ENCODE measurements around the gene RPH3AL.
"Not testable (repeated sequence)": the region's sequence is repeated elsewhere in the genome, so short reads cannot be mapped to it uniquely, and the experiment has no call there.

RPH3AL gene

GRCh38 chr17:204427-205147 is 148.0 kb downstream of the RPH3AL start:
- H3K4me2 ChIP-seq (ENCODE audit: low read length), result no peak overlapping the region
- no peak overlapping the region for H2BK120ac ChIP-seq (ENCODE audit: insufficient read depth, low read length, poor library complexity)
- H3K4me1 ChIP-seq (ENCODE audit: control insufficient read depth in 1 of 2, insufficient read depth in 2 of 2, low read length in 2 of 2), result no peaks in the 10 kb centered on the region
- H3K9me3 ChIP-seq (ENCODE audit: insufficient read depth, low read depth, low read length), result peaks cover 15% of the 10 kb centered on the region
- H3K27ac ChIP-seq (ENCODE audit: low read depth, low read length), result no peak overlapping the region
- H3K18ac ChIP-seq (ENCODE audit: low read length), result no peak overlapping the region
- no peak overlapping the region for H3K4ac ChIP-seq (ENCODE audit: low read depth, low read length)
- H2BK5ac ChIP-seq (ENCODE audit: low read depth, low read length, poor library complexity), result no peak overlapping the region
- no peak for DNase-seq
- no peak overlapping the region for H4K12ac ChIP-seq (ENCODE audit: low read depth, low read length)
- H3K79me1 ChIP-seq (ENCODE audit: low read length), result no peaks in the 10 kb centered on the region
- H3K27me3 ChIP-seq (ENCODE audit: insufficient read depth, low read length), result peaks cover 4% of the 10 kb centered on the region
- no peak overlapping the region for H2BK12ac ChIP-seq (ENCODE audit: low read length)
- H3K14ac ChIP-seq (ENCODE audit: low read length), result no peak overlapping the region
- H4K8ac ChIP-seq (ENCODE audit: low read depth, low read length), result no peak overlapping the region
- no peak overlapping the region for H4K91ac ChIP-seq (ENCODE audit: low read depth, low read length)
- 100% methylated on average over 2 of the region's 11 CpGs for whole genome bisulfite sequencing (ENCODE audit: extremely low coverage, insufficient coverage, insufficient read length)
- no peaks in the 10 kb centered on the region for H3K79me2 ChIP-seq (ENCODE audit: control insufficient read depth, insufficient read depth, low read length, poor library complexity)
- H2AK5ac ChIP-seq (ENCODE audit: low read length), result no peak overlapping the region
- H3K9ac ChIP-seq (ENCODE audit: low read length), result no peak overlapping the region
- no peak overlapping the region for H3K4me3 ChIP-seq (ENCODE audit: low read depth, low read length)
- H3K23ac ChIP-seq (ENCODE audit: low read length), result no peak overlapping the region
- no peaks in the 10 kb centered on the region for H3K36me3 ChIP-seq (ENCODE audit: control insufficient read depth in 1 of 2, insufficient read depth in 2 of 2, low read length in 2 of 2)
- H2AFZ ChIP-seq (ENCODE audit: insufficient read depth, low read length, poor library complexity), result no peak overlapping the region

- H2AK5ac ChIP-seq (ENCODE audit: low read length), result no peak overlapping the region
- H3K27ac ChIP-seq (ENCODE audit: low read depth, low read length), result no peak overlapping the region
- no peak overlapping the region for H3K18ac ChIP-seq (ENCODE audit: low read length)
- no peak overlapping the region for H2AFZ ChIP-seq (ENCODE audit: insufficient read depth, low read length, poor library complexity)
- H4K12ac ChIP-seq (ENCODE audit: low read depth, low read length), result no peak overlapping the region
- H2BK12ac ChIP-seq (ENCODE audit: low read length), result no peak overlapping the region
- no peak overlapping the region for H4K8ac ChIP-seq (ENCODE audit: low read depth, low read length)
- no peak overlapping the region for H2BK5ac ChIP-seq (ENCODE audit: low read depth, low read length, poor library complexity)
- H3K79me1 ChIP-seq (ENCODE audit: low read length), result no peaks in the 10 kb centered on the region
- no peaks in the 10 kb centered on the region for H3K36me3 ChIP-seq (ENCODE audit: control insufficient read depth in 1 of 2, insufficient read depth in 2 of 2, low read length in 2 of 2)
- no peak overlapping the region for H3K14ac ChIP-seq (ENCODE audit: low read length)
- peaks cover 4% of the 10 kb centered on the region for H3K27me3 ChIP-seq (ENCODE audit: insufficient read depth, low read length)
- H3K9me3 ChIP-seq (ENCODE audit: insufficient read depth, low read depth, low read length), result peaks cover 13% of the 10 kb centered on the region
- no peak overlapping the region for H3K9ac ChIP-seq (ENCODE audit: low read length)
- no CpG with 5 or more reads among the region's 23 CpGs for WGBS (ENCODE audit: extremely low coverage, insufficient coverage, insufficient read length)
- no peak overlapping the region for H3K4me2 ChIP-seq (ENCODE audit: low read length)
- no peak overlapping the region for H3K23ac ChIP-seq (ENCODE audit: low read length)
- no peak overlapping the region for H2BK120ac ChIP-seq (ENCODE audit: insufficient read depth, low read length, poor library complexity)
- no peak overlapping the region for H3K4me3 ChIP-seq (ENCODE audit: low read depth, low read length)
- no peak for DNase-seq
- H3K4me1 ChIP-seq (ENCODE audit: control insufficient read depth in 1 of 2, insufficient read depth in 2 of 2, low read length in 2 of 2), result no peaks in the 10 kb centered on the region
- no peaks in the 10 kb centered on the region for H3K79me2 ChIP-seq (ENCODE audit: control insufficient read depth, insufficient read depth, low read length, poor library complexity)
- no peak overlapping the region for H4K91ac ChIP-seq (ENCODE audit: low read depth, low read length)
- no peak overlapping the region for H3K4ac ChIP-seq (ENCODE audit: low read depth, low read length)
Observed at GRCh38 chr17:202501-202951, 150.1 kb downstream of the RPH3AL start.

- not testable (repeated sequence) for H3K79me1 ChIP-seq (ENCODE audit: low read length); H2AFZ ChIP-seq (ENCODE audit: insufficient read depth, low read length, poor library complexity); H3K23ac ChIP-seq (ENCODE audit: low read length); H3K4me2 ChIP-seq (ENCODE audit: low read length); H3K4me1 ChIP-seq (ENCODE audit: control insufficient read depth in 1 of 2, insufficient read depth in 2 of 2, low read length in 2 of 2); H4K12ac ChIP-seq (ENCODE audit: low read depth, low read length); DNase-seq; H2BK120ac ChIP-seq (ENCODE audit: insufficient read depth, low read length, poor library complexity); H3K27me3 ChIP-seq (ENCODE audit: insufficient read depth, low read length); H4K8ac ChIP-seq (ENCODE audit: low read depth, low read length); H3K4me3 ChIP-seq (ENCODE audit: low read depth, low read length); H2AK5ac ChIP-seq (ENCODE audit: low read length); H3K27ac ChIP-seq (ENCODE audit: low read depth, low read length); H3K79me2 ChIP-seq (ENCODE audit: control insufficient read depth, insufficient read depth, low read length, poor library complexity); H4K91ac ChIP-seq (ENCODE audit: low read depth, low read length); H3K36me3 ChIP-seq (ENCODE audit: control insufficient read depth in 1 of 2, insufficient read depth in 2 of 2, low read length in 2 of 2); H2BK5ac ChIP-seq (ENCODE audit: low read depth, low read length, poor library complexity); H3K4ac ChIP-seq (ENCODE audit: low read depth, low read length); H2BK12ac ChIP-seq (ENCODE audit: low read length); H3K9ac ChIP-seq (ENCODE audit: low read length); H3K14ac ChIP-seq (ENCODE audit: low read length); H3K18ac ChIP-seq (ENCODE audit: low read length)
- WGBS (ENCODE audit: extremely low coverage, insufficient coverage, insufficient read length), result no CpG with 5 or more reads among the region's 13 CpGs
- peaks cover 11% of the 10 kb centered on the region for H3K9me3 ChIP-seq (ENCODE audit: insufficient read depth, low read depth, low read length)
Observed at GRCh38 chr17:201736-202135, 150.9 kb downstream of the RPH3AL start.

- not testable (repeated sequence) for H3K4me1 ChIP-seq (ENCODE audit: control insufficient read depth in 1 of 2, insufficient read depth in 2 of 2, low read length in 2 of 2); H3K9me3 ChIP-seq (ENCODE audit: insufficient read depth, low read depth, low read length); H2BK120ac ChIP-seq (ENCODE audit: insufficient read depth, low read length, poor library complexity); H3K27ac ChIP-seq (ENCODE audit: low read depth, low read length); H3K4ac ChIP-seq (ENCODE audit: low read depth, low read length); H3K79me1 ChIP-seq (ENCODE audit: low read length); H3K27me3 ChIP-seq (ENCODE audit: insufficient read depth, low read length); H4K12ac ChIP-seq (ENCODE audit: low read depth, low read length); H3K23ac ChIP-seq (ENCODE audit: low read length); H4K91ac ChIP-seq (ENCODE audit: low read depth, low read length); H4K8ac ChIP-seq (ENCODE audit: low read depth, low read length); H3K18ac ChIP-seq (ENCODE audit: low read length); H3K14ac ChIP-seq (ENCODE audit: low read length); H3K79me2 ChIP-seq (ENCODE audit: control insufficient read depth, insufficient read depth, low read length, poor library complexity); H2BK5ac ChIP-seq (ENCODE audit: low read depth, low read length, poor library complexity); H2BK12ac ChIP-seq (ENCODE audit: low read length); H3K9ac ChIP-seq (ENCODE audit: low read length); H2AK5ac ChIP-seq (ENCODE audit: low read length); H3K4me2 ChIP-seq (ENCODE audit: low read length); H3K4me3 ChIP-seq (ENCODE audit: low read depth, low read length); DNase-seq; H2AFZ ChIP-seq (ENCODE audit: insufficient read depth, low read length, poor library complexity); H3K36me3 ChIP-seq (ENCODE audit: control insufficient read depth in 1 of 2, insufficient read depth in 2 of 2, low read length in 2 of 2)
- WGBS (ENCODE audit: extremely low coverage, insufficient coverage, insufficient read length), result no CpG with 5 or more reads among the region's 16 CpGs
Observed at GRCh38 chr17:201257-201656, 151.3 kb downstream of the RPH3AL start.

All from trophoblast cell (in vitro differentiated cells and primary cell).